NCI-H128 (cell line): Measurements from ENCODE around the gene STMP1.
"Not testable (repeated sequence)": the region's sequence is repeated elsewhere in the genome, so short reads cannot be mapped to it uniquely, and the experiment has no call there.

ENCODE experiments used
- DNase-seq: peaks from one replicate; lab custom pipeline; 2025; ENCODE audit not compliant: unreplicated experiment; lab: John Stamatoyannopoulos, UW

STMP1 gene

GRCh38 chr7:135664046-135664589 lies 1.8 kb downstream of the STMP1 start:
- no peak for DNase-seq

DNA sequence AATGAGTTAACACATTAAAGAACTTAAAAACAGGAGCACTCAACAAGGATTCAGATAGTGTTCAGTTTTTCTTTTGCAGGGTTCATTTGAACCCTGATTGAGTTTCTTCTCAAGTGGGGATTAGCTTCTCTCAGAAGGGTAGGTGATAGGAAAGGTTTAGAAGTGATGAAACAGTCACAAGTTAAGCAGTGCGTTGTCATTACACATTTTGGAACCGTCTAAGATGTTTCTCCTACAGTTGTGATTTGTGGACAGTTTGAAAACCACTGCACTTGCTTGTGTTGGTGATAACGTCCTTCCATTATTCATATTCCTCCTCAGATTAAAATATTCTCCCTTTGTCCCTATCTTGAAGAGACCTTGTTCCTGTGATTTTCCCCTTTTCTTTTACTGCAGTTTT lies 2.7 kb downstream of the STMP1 start:
- DNase-seq: no peak

DNA sequence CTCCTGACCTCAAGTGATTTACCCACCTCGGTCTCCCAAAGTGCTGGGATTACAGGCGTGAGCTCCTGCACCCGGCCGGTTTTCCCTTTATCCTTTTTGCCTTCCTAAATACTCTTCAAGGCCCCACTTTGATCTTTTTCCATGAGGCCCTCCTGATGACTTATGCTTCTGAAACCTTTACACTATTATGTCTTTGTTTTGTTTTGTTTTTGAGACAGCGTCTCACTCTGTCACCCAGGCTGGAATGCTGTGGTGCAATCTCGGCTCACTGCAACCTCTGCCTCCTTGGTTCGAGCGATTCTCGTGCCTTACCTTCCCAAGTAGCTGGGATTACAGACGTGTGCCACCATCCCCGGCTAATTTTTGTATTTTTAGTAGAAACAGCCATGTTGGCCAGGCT lies 3.8 kb downstream of the STMP1 start:
- DNase-seq: no peak

DNA sequence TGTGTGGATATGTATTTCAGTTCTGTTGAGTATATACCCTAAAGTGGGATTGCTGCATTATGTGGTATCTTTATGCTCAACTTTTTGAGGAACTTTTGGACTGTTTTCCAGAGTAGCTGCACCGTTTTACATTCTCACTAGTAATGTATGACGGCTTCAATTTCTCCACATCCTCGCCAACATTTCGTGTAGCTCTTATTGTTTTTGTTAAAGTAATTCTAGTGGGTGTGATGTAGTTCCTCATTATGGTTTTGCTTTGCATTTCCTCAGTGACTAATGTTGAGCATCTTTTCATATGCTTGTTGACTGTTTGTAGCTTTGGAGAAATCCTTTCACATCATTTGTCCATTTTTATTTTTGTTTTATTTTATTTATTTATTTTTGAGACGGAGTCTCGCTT lies 4.5 kb downstream of the STMP1 start:
- DNase-seq: no peak

DNA sequence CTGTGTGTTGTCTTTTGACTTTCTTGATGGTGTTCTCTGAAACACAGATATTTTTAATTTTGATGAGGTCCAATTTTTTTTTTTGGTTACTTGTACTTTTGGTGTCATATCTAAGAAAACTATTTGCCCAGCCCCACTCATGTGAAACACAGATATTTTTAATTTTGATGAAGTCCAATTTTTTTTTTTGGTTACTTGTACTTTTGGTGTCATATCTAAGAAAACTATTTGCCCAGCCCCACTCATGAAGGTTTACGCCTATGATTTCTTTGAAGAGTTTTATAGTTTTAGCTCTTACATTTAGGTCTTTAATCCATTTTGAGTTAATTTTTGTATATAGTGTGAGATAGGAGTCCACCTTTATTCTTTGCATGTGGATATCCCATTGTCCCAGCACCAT lies 5.3 kb downstream of the STMP1 start:
- not testable (repeated sequence) for DNase-seq

- DNase-seq: not testable (repeated sequence)
Observed at GRCh38 chr7:135668852-135669395, 6.6 kb downstream of the STMP1 start.

GRCh38 chr7:135669774-135670173 lies 7.5 kb downstream of the STMP1 start:
- no peak for DNase-seq

DNA sequence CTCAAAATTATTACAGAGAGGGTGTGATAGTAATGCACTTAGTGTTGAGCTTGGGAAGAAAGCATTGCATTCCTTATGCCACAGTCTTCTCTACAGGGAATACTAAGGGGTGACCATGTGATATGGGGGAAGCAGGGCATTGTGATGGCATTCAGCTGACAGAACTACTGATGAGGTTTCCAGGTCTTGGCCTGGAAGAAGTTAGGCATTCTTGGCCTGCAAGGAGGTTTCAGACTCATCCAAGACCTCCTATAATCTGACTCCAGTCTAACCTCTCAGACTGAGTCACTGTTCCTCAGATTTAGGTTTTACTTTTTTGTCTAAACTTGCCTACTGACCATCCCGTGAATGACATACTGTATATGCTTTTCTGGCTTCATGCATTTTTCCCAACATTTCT lies 7.9 kb downstream of the STMP1 start:
- DNase-seq: no peak

- DNase-seq: no peak
Observed at GRCh38 chr7:135672560-135673359, 10.4 kb downstream of the STMP1 start.

GRCh38 chr7:135673360-135673706 lies 11.0 kb downstream of the STMP1 start:
- no peak for DNase-seq

DNA sequence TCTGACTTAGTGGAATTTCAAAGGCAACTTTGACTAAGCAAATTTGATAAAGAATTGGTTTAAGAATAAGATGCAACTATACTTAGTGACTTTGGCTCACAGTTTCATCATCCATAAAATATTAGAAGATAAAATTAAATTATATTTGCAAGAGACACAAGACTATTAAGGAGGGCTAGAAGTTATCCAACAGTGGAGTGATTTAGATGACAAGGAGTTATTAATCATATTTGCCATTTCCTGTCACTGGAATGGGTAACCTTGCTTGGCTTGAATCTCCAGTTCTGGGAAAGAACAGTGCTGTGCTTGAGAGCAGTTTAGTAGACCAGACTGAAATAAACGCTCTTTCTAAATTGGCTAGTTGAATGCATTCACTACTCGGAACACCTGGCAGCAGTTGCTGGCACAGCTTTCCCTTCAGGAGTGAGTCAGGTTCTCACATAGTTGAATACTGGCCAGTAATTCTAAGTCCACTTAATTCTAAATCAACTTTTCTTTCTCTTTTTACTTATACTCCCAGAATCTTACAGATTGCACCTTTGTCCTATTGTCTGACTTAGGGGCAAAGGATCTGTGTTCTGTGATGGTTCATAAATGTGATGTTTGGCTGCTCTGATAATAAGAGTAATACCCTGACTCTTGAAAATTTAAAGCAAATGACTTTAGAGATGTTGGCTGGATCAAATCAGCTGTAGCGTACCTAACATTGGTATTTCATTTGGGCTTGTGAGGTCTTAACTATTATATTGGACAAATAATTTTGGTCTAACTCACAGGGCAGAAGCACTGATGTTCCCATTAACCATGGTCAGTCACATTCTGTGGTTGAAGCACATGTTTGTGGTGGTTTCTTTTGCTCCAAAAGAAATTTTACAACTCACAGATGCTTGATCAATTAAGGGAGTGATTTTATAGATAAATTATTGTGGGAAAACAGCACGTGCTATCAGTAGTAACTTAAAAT lies 16.6 kb downstream of the STMP1 start:
- DNase-seq: no peak

- no peak for DNase-seq
Observed at GRCh38 chr7:135681762-135682161, 19.4 kb downstream of the STMP1 start.

DNA sequence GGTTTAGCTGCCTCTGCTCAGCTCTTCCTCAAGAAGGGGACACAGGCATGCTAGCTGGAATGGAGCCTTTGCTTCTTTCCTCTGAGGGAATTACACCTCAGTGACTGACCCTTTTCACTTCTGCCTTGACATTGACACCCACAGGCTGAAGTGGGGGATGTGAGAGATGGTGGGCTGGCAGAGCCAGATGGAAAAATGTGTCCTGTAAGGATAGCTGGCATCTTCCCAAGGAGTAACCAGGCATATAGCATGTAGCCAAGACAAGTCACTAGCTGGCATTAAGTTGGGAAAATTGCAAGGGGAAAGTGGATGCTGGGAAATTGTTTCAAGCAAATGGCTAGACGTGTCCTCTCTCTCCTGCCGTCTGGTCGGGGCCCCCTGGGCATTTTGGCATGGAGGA lies 19.9 kb downstream of the STMP1 start:
- DNase-seq: no peak

GRCh38 chr7:135683609-135684008 lies 21.3 kb downstream of the STMP1 start:
- no peak for DNase-seq

GRCh38 chr7:135684136-135684535 lies 21.8 kb downstream of the STMP1 start:
- DNase-seq: no peak

DNA sequence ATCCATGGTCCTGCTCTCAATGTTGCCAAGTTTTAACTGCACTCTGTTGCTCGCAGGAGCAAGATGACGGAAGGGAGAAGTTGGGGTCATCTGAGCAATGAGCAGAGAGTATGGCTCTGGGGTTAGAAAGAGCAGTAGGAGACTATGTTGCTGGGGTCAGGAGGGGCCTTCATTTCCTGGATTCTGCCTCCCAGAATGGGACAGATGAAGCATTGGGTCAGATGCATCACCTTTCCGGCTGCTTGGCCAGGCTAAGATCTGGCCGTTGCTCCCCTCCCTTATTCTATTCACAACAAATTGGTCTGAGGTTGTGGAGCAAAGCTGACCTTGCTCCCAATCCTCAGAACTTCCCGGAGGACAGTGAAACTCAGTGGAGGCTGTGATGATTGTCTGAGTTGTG lies 22.4 kb downstream of the STMP1 start:
- DNase-seq: no peak

GRCh38 chr7:135685306-135686084 lies 23.2 kb downstream of the STMP1 start:
- no peak for DNase-seq

- DNase-seq: no peak
Observed at GRCh38 chr7:135687466-135687865, 25.2 kb downstream of the STMP1 start.

GRCh38 chr7:135690566-135690965 lies 28.3 kb downstream of the STMP1 start:
- DNase-seq: no peak

GRCh38 chr7:135692055-135692454 lies 29.7 kb downstream of the STMP1 start:
- DNase-seq: no peak

- not testable (repeated sequence) for DNase-seq
Observed at GRCh38 chr7:135692606-135693005, 30.3 kb downstream of the STMP1 start.
